ENCODE results near the gene ATRX.
"Not testable (repeated sequence)": the region's sequence is repeated elsewhere in the genome, so short reads cannot be mapped to it uniquely, and the experiment has no call there.

ATRX gene

GRCh38 chrX:77726095-77726494 lies 59.9 kb downstream of the ATRX start:
- not testable (repeated sequence) for H3K9ac ChIP-seq (ENCODE audit: low read length); H2BK120ac ChIP-seq (ENCODE audit: low read depth, low read length); H3K4me1 ChIP-seq (ENCODE audit: control insufficient read depth, insufficient read depth, low read depth, low read length); H3K4ac ChIP-seq (ENCODE audit: low read depth in 1 of 2, low read length in 2 of 2); H2BK12ac ChIP-seq (ENCODE audit: low read length in 2 of 2); H3K14ac ChIP-seq (ENCODE audit: low read length in 2 of 2); H3K4me2 ChIP-seq (ENCODE audit: low read length, poor library complexity, severe bottlenecking); H3K9me3 ChIP-seq (ENCODE audit: control insufficient read depth, low read length); H3K36me3 ChIP-seq (ENCODE audit: control insufficient read depth in 1 of 2, insufficient read depth in 2 of 2, low read depth in 1 of 2, low read length in 2 of 2); H3K27ac ChIP-seq (ENCODE audit: low read length, poor library complexity, severe bottlenecking); H4K8ac ChIP-seq (ENCODE audit: low read length); H3K27me3 ChIP-seq (ENCODE audit: control insufficient read depth in 1 of 2, insufficient read depth in 1 of 2, low read length in 2 of 2); H2BK5ac ChIP-seq (ENCODE audit: low read depth, low read length, poor library complexity, severe bottlenecking); H3K79me1 ChIP-seq (replicated peaks; ENCODE audit: low read length, poor library complexity, severe bottlenecking); H2BK15ac ChIP-seq (ENCODE audit: low read depth, poor library complexity, severe bottlenecking); H3K18ac ChIP-seq (ENCODE audit: low read depth in 1 of 2, low read length in 2 of 2); DNase-seq; H4K91ac ChIP-seq (ENCODE audit: low read length); H2AK5ac ChIP-seq (ENCODE audit: low read length, severe bottlenecking); H3K4me3 ChIP-seq (ENCODE audit: insufficient read depth in 1 of 2, low read depth in 1 of 2, low read length in 2 of 2); H3K23ac ChIP-seq (ENCODE audit: low read length in 2 of 2); H2AFZ ChIP-seq (ENCODE audit: low read depth, low read length)
- 100% methylated on average over 2 of the region's 3 CpGs for WGBS

- Histone ChIP-seq H3K14ac (ENCODE audit: low read length in 2 of 2) (no peak overlapping the region), H3K9me3 (ENCODE audit: control insufficient read depth, low read length) (no peaks in the 10 kb centered on the region), H3K18ac (ENCODE audit: low read depth in 1 of 2, low read length in 2 of 2) (no peak overlapping the region), H3K4me2 (ENCODE audit: low read length, poor library complexity, severe bottlenecking) (no peak overlapping the region), H3K4me3 (ENCODE audit: insufficient read depth in 1 of 2, low read depth in 1 of 2, low read length in 2 of 2) (no peak overlapping the region), H4K91ac (ENCODE audit: low read length) (no peak overlapping the region), H2BK120ac (ENCODE audit: low read depth, low read length) (no peak overlapping the region), H3K4ac (ENCODE audit: low read depth in 1 of 2, low read length in 2 of 2) (no peak overlapping the region), H2AK5ac (ENCODE audit: low read length, severe bottlenecking) (no peak overlapping the region), H3K27ac (ENCODE audit: low read length, poor library complexity, severe bottlenecking) (no peak overlapping the region), H3K36me3 (ENCODE audit: control insufficient read depth in 1 of 2, insufficient read depth in 2 of 2, low read depth in 1 of 2, low read length in 2 of 2) (no peaks in the 10 kb centered on the region), H2BK15ac (ENCODE audit: low read depth, poor library complexity, severe bottlenecking) (no peak overlapping the region), H4K8ac (ENCODE audit: low read length) (no peak overlapping the region), H3K23ac (ENCODE audit: low read length in 2 of 2) (no peak overlapping the region), H3K79me1 (replicated peaks; ENCODE audit: low read length, poor library complexity, severe bottlenecking) (no peaks in the 10 kb centered on the region), H3K27me3 (ENCODE audit: control insufficient read depth in 1 of 2, insufficient read depth in 1 of 2, low read length in 2 of 2) (no peaks in the 10 kb centered on the region), H2AFZ (ENCODE audit: low read depth, low read length) (no peak overlapping the region), H3K9ac (ENCODE audit: low read length) (no peak overlapping the region), H2BK5ac (ENCODE audit: low read depth, low read length, poor library complexity, severe bottlenecking) (no peak overlapping the region), H2BK12ac (ENCODE audit: low read length in 2 of 2) (no peak overlapping the region), H3K4me1 (ENCODE audit: control insufficient read depth, insufficient read depth, low read depth, low read length) (no peaks in the 10 kb centered on the region)
- 100% methylated on average over 4 of the region's 4 CpGs for WGBS
- no peak for DNase-seq
Measured at GRCh38 chrX:77723681-77724080, 62.3 kb downstream of the ATRX start.

- H4K8ac ChIP-seq (ENCODE audit: low read length): no peak overlapping the region
- 95% methylated on average over 3 of the region's 4 CpGs for WGBS
- no peak overlapping the region for H2BK5ac ChIP-seq (ENCODE audit: low read depth, low read length, poor library complexity, severe bottlenecking)
Measured at GRCh38 chrX:77719388-77719787, 66.6 kb downstream of the ATRX start.

GRCh38 chrX:77704881-77705280 lies 81.1 kb downstream of the ATRX start:
- no peak overlapping the region for H3K4me2 ChIP-seq (ENCODE audit: low read length, poor library complexity, severe bottlenecking)
- peaks cover 3% of the 10 kb centered on the region for H3K9me3 ChIP-seq (ENCODE audit: control insufficient read depth, low read length)
- no peak overlapping the region for H2BK5ac ChIP-seq (ENCODE audit: low read depth, low read length, poor library complexity, severe bottlenecking)
- H2BK15ac ChIP-seq (ENCODE audit: low read depth, poor library complexity, severe bottlenecking): no peak overlapping the region
- 88% methylated on average over 4 of the region's 6 CpGs for WGBS
- H3K4me3 ChIP-seq (ENCODE audit: insufficient read depth in 1 of 2, low read depth in 1 of 2, low read length in 2 of 2): no peak overlapping the region
- H3K36me3 ChIP-seq (ENCODE audit: control insufficient read depth in 1 of 2, insufficient read depth in 2 of 2, low read depth in 1 of 2, low read length in 2 of 2): peaks cover 12 to 18% of the 10 kb centered on the region in 2 experiments
- no peak overlapping the region for H3K9ac ChIP-seq (ENCODE audit: low read length)
- no peak overlapping the region for H2AFZ ChIP-seq (ENCODE audit: low read depth, low read length)
- H3K14ac ChIP-seq (ENCODE audit: low read length in 2 of 2): peak overlapping the region in 1 of 2 experiments; percentile 20
- H3K18ac ChIP-seq (ENCODE audit: low read depth in 1 of 2, low read length in 2 of 2): no peak overlapping the region
- no peak overlapping the region for H4K91ac ChIP-seq (ENCODE audit: low read length)
- H3K4ac ChIP-seq (ENCODE audit: low read depth in 1 of 2, low read length in 2 of 2): no peak overlapping the region
- H2BK12ac ChIP-seq (ENCODE audit: low read length in 2 of 2): no peak overlapping the region
- H3K27ac ChIP-seq (ENCODE audit: low read length, poor library complexity, severe bottlenecking): no peak overlapping the region
- no peak overlapping the region for H2BK120ac ChIP-seq (ENCODE audit: low read depth, low read length)
- no peak for DNase-seq
- H3K79me1 ChIP-seq (replicated peaks; ENCODE audit: low read length, poor library complexity, severe bottlenecking): peaks cover 4% of the 10 kb centered on the region
- peaks cover 7% of the 10 kb centered on the region for H3K4me1 ChIP-seq (ENCODE audit: control insufficient read depth, insufficient read depth, low read depth, low read length)
- no peaks in the 10 kb centered on the region for H3K27me3 ChIP-seq (ENCODE audit: control insufficient read depth in 1 of 2, insufficient read depth in 1 of 2, low read length in 2 of 2)
- H4K8ac ChIP-seq (ENCODE audit: low read length): no peak overlapping the region
- H2AK5ac ChIP-seq (ENCODE audit: low read length, severe bottlenecking): no peak overlapping the region
- H3K23ac ChIP-seq (ENCODE audit: low read length in 2 of 2): no peak overlapping the region

More at GRCh38 chrX:77719388-77719787, 66.6 kb downstream of the ATRX start:
- H3K9ac ChIP-seq (ENCODE audit: low read length): no peak overlapping the region
- H2BK120ac ChIP-seq (ENCODE audit: low read depth, low read length): no peak overlapping the region
- H2AFZ ChIP-seq (ENCODE audit: low read depth, low read length): no peak overlapping the region
- H2BK12ac ChIP-seq (ENCODE audit: low read length in 2 of 2): no peak overlapping the region
- no peak overlapping the region for H2BK15ac ChIP-seq (ENCODE audit: low read depth, poor library complexity, severe bottlenecking)
- no peak overlapping the region for H4K91ac ChIP-seq (ENCODE audit: low read length)
- H3K23ac ChIP-seq (ENCODE audit: low read length in 2 of 2): no peak overlapping the region
- H3K79me1 ChIP-seq (replicated peaks; ENCODE audit: low read length, poor library complexity, severe bottlenecking): no peaks in the 10 kb centered on the region
- no peaks in the 10 kb centered on the region for H3K9me3 ChIP-seq (ENCODE audit: control insufficient read depth, low read length)
- H3K27ac ChIP-seq (ENCODE audit: low read length, poor library complexity, severe bottlenecking): no peak overlapping the region
- H3K14ac ChIP-seq (ENCODE audit: low read length in 2 of 2): no peak overlapping the region
- no peak overlapping the region for H3K4ac ChIP-seq (ENCODE audit: low read depth in 1 of 2, low read length in 2 of 2)
- DNase-seq: no peak
- H3K27me3 ChIP-seq (ENCODE audit: control insufficient read depth in 1 of 2, insufficient read depth in 1 of 2, low read length in 2 of 2): no peaks in the 10 kb centered on the region
- no peaks in the 10 kb centered on the region for H3K4me1 ChIP-seq (ENCODE audit: control insufficient read depth, insufficient read depth, low read depth, low read length)
- no peak overlapping the region for H2AK5ac ChIP-seq (ENCODE audit: low read length, severe bottlenecking)
- H3K4me3 ChIP-seq (ENCODE audit: insufficient read depth in 1 of 2, low read depth in 1 of 2, low read length in 2 of 2): no peak overlapping the region
- H3K18ac ChIP-seq (ENCODE audit: low read depth in 1 of 2, low read length in 2 of 2): no peak overlapping the region
- H3K4me2 ChIP-seq (ENCODE audit: low read length, poor library complexity, severe bottlenecking): no peak overlapping the region
- H3K36me3 ChIP-seq (ENCODE audit: control insufficient read depth in 1 of 2, insufficient read depth in 2 of 2, low read depth in 1 of 2, low read length in 2 of 2): peaks cover 0 to 14% of the 10 kb centered on the region in 2 experiments
